ENCODE results near the gene GRIP1.

Gene GRIP1

GRCh38 chr12:66314278-66314677, 364.6 kb downstream of the GRIP1 start:
- no peak for DNase-seq

DNA sequence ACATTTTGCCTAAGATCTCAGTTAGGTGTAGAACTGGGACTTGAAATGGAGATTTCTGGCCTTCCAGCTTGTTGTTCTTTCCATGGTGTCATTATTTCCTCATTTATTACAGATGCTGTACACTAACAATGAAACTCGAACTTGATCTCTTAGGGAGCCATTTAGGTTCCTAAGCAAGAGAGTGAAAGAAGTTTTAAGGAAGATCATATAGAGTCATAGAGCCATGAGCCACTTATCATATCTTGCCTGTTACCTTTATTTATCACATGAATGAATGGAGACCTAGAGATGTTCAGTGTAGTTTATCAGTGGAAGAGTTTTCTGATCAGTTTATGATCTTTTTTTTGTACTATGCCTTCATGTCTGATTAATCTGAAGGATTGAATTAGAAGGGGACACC, 366.7 kb downstream of the GRIP1 start:
- no peak for DNase-seq

DNA sequence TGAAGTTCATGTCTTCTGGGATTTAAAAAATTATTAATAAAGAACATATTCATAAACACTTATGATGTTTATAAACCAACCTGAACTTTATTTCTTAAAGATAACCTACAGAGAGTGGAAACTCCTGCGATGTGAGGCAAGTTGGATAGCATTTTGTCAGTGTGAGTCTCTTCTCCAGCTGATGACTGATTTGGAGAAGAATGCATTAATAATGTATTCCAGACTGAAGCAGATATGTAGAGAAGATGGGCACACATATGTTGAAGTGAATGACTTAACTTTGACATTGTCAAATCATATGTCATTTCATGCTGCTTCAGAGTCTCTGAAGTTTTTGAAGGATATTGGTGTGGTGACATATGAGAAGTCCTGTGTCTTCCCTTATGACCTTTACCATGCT, 369.3 kb downstream of the GRIP1 start:
- no peak for DNase-seq

- DNase-seq = no peak
These were observed 374.5 kb downstream of the GRIP1 start for GRCh38 chr12:66304296-66304900.

DNA sequence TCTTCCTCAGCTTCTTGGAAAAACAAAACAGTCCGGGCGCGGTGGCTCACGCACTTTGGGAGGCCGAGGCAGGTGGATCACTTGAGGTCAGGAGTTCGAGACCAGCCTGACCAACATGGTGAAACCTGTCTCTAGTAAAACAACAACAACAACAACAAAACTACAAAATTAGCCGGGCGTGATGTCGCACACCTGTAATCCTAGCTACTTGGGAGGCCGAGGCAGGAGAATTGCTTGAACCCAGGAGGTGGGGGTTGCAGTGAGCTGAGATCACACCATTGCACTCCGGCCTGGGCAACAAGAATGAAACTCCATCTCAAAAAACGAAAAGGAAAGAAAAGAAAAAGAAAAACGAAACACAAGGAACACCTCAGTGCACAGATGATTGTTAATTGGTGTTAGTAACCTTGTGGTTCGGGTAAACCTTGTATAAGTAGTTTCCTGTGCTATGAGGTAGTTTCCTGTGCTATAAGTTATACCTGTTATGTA, 375.5 kb downstream of the GRIP1 start:
- peak in 1 of 3 donors; percentile 30 for DNase-seq

DNA sequence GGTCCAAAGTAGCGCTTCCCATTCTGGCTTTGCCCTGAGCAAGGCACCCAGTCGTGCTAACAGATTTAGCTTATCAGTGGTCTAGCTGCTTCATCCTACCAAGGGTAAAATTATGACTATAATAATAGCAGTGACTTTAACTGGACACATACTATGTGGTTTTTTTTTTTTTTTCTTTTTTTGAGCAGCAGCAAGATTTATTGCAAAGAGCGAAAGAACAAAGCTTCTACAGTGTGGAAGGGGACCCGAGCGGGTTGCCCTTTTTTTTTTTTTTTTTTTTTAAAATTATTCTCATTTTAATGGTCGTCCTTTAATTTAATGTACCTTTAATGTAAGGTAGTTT, 376.1 kb downstream of the GRIP1 start:
- DNase-seq = no peak

DNA sequence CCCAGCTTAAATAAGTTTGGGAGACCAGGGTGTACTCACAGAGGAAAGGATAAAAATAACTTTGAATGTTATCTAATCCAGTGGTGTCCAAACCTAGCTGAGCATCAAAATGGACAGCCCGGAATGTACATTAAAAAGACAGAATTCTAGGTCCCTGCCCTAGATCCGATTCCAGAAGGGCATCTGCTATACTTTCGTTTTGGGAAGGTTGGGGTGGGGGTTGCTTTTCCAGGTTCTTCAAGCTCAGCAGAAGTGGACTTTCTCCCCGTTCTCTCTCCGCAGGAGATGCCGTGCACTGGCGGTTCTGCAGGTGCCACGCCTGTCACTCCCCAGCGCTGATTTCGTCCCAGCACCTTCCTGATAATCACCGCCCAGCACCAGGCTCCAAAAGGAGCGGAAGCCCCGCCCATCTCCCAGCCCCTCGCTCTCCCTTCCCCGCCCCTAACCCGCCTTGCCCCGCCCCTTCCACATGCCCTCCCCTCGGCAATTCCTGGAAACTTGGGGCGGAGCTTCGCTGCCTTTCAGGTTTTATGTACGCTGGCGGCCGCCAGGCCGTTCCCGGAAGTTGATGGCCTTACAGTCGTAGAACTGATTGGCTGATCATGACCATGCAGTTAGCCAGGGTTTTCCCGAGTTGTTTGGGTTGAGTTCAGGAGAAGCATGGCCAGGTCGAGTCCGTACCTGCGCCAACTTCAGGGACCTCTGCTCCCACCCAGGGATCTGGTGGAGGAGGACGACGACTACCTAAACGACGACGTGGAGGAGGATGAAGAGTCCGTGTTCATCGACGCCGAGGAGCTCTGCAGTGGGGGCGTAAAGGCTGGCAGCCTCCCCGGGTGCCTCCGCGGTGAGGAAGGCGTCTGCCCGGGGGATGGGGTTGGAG, 376.7 kb downstream of the GRIP1 start, which contains the start of gene HELB:
Gene HELB (plus strand): TSS at position 550 of the 883 bp plus-strand sequence. CDS start 111 bp downstream, at position 661.
- peak; percentile 99 for DNase-seq

GRCh38 chr12:66297923-66298322, 381.0 kb downstream of the GRIP1 start:
- DNase-seq = no peak
